GM19372 (cell line): ENCODE measurements around the gene HELZ.
"Not testable (repeated sequence)": the region's sequence is repeated elsewhere in the genome, so short reads cannot be mapped to it uniquely, and the experiment has no call there.

Source experiments
- ATAC-seq: cut with Tn5 transposase; IDR thresholded peaks from one replicate; pipeline ENCODE4 v1.9.1; 2021; ENCODE audit warnings: mild to moderate bottlenecking, low read depth, moderate library complexity; ENCODE audit not compliant: unreplicated experiment

Gene HELZ

GRCh38 chr17:67125417-67125816, 119.6 kb downstream of the HELZ start:
- ATAC-seq = no peak

DNA sequence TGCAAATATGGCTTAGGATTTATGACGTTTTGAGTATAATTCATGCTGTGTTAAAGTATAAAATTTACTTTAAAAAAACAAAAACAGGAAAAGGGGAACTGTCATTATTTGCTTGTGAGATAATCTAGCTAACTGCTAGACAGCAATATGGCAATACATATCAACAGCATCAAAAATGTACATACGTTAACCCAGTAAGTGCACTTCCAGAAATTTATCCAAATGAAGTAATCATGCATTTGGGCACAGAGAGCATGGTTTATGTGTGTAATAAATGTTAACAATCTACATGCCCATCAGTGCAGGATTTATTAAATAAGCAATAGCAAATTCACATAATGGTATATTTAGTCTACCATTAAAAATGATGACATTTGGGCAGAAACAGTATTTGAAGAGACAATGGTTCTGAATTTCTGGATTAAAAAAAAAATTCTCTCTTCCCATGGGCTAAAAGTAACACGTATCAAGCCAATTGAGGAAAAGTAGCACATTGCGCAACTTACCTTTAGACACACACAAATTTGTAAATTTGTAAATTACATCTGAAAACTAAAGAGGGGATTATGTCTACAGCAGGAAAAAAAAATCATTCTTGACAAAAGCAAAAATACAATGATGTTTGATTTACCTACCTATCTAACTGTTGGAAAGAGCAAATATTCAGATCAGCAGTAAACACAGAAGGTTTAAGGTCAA, 120.4 kb downstream of the HELZ start:
- ATAC-seq = no peak

- no peak for ATAC-seq
These were observed 121.3 kb downstream of the HELZ start for GRCh38 chr17:67123699-67124098.

DNA sequence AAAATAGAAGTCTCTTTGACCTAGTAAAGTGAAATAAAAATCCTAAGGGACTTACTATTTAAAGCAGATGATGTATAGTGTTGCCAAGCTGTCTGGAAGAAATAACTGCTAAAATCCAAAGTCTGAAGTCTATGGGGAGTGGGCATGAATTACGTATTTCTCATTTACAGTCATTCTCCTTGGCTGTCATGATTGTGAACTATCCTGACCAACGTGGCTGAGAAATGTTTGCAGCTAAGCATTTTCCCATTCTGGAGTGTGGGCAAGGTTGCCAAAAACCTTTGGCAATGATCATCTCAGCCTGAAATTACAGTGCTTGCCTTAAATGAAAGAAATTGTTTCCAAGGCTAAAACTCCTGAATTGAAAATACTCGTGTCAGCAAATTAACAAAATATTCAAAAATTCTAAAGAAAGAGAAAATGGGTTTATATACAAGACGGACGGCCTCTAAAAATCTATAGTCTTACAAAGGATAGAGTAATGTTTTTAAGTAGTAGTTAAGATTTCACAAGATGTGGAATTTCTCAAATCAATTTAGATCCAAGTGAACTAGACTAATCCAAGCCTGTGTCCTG, 123.6 kb downstream of the HELZ start:
- ATAC-seq = no peak

- no peak for ATAC-seq
These were observed 125.9 kb downstream of the HELZ start for GRCh38 chr17:67119102-67119501.

GRCh38 chr17:67116045-67116575, 128.9 kb downstream of the HELZ start:
- no peak for ATAC-seq

GRCh38 chr17:67115401-67115800, 129.6 kb downstream of the HELZ start:
- ATAC-seq = no peak

DNA sequence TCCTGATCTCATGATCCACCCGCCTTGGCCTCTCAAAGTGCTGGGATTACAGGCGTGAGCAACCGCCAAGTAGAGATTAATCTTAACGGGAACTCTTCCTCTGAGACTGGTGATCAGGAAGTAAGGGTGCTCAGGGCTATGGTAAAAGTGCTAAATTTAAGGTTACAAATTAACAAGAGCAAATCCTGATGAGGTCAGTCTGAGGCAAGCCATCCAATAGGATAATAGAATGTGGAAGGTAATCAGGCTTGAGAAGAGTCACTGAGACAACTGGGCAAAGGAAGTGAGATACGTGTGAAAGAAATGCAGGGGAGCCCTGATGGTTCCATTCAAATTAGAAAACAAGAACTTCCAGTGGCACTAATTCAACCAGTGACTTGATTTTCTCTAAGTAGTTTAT, 131.5 kb downstream of the HELZ start:
- no peak for ATAC-seq

- ATAC-seq = no peak
These were observed 133.2 kb downstream of the HELZ start for GRCh38 chr17:67111808-67112207.

DNA sequence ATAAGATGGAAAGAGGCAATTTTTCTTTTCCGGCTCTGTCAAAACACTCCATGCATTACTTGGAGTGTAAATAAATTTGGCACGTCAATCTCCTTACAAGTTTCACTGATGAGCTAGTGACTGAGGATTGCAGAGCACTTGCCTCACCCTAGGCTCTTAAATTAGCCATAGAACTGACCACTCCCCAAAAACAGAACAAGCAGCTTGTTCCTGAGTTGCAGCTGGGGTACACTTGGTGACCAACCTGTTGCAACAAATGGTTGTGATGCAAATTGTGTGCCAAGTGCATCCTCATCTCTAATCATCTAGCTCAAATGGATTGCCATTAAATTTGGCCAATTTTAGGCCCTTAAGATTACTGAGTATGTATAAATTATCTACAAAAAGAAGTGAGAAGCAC, 133.7 kb downstream of the HELZ start:
- no peak for ATAC-seq

DNA sequence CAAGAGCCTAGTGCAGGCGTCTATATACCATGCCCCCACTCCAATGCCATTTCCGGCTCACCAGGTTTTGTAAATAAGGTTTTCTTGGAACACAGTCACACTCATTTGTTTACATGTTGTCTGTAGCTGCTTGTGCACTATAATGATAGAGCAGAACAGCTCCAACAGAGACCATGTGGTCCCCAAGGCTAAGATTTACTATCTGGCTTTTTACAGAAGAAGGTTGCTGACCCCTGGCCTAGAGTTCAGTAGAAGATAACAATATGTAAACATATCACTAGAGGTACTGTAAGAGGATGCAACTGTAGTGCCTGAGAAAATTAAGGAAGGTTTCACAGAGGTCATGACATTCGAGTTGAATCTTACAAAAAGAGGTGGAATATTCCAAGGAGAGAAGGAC, 134.4 kb downstream of the HELZ start:
- ATAC-seq = no peak

GRCh38 chr17:67109111-67109510, 135.9 kb downstream of the HELZ start:
- no peak for ATAC-seq

- no peak for ATAC-seq
These were observed 136.9 kb downstream of the HELZ start for GRCh38 chr17:67107811-67108775.

DNA sequence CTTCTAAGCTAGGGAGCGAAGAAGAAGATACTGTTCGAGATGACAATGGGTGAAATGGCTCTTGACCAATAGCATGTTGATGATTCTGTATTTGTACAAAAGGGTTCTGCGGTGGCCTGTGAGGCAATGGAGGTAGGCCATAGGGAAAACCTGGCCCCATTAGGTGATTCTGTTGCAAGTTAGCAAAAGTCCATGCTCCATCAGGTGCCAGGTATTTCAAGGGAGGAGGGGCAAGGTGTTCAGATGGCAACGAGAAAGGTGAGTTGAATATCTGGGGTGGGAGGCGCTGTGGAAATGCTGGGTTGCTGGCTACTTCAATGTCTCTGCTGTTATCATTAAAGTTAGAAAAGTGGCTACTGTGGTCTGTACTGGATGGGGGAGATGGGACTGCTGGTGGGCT, 137.8 kb downstream of the HELZ start:
- ATAC-seq = no peak

DNA sequence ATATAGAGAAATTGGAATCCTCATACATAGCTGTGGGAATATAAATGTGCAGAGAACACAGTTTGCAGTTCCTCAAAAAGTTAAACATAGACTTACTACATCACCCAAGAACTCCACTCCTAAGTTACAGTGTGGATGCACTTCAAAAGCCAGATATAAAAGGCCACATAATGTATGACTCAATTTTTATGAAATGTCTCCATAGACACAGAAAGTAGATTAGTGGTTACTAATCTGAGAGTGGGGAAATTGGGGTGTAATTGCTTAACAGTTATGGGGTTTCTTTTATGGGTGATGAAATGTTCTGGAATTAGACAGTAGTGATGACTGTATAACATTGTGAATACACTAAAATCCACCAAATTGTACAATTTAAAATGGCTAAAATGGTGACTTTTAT, 139.8 kb downstream of the HELZ start:
- ATAC-seq = no peak

GRCh38 chr17:67104641-67105040, 140.4 kb downstream of the HELZ start:
- not testable (repeated sequence) for ATAC-seq

- no peak for ATAC-seq
These were observed 147.0 kb downstream of the HELZ start for GRCh38 chr17:67098006-67098405.

- no peak for ATAC-seq
These were observed 148.4 kb downstream of the HELZ start for GRCh38 chr17:67096609-67097008.

DNA sequence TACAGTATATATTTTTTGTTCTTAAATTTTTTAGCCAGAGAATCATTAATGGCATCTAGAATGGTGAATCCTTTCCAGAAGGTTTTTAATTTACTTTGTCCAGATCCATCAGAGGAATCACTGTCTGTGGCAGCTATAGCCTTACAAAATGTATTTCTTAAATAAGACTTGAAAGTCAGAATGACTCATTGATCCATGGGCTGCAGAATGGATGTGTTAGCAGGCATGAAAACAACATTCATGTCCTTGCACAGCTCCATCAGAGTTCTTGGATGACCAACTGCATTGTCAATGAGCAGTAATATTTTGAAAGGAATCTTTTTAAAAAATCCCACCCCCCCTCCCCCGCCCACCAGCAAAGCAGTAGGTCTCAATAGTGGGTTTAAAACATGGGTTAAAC, 149.2 kb downstream of the HELZ start:
- ATAC-seq = no peak

GRCh38 chr17:67095291-67095690, 149.7 kb downstream of the HELZ start:
- ATAC-seq = not testable (repeated sequence)

DNA sequence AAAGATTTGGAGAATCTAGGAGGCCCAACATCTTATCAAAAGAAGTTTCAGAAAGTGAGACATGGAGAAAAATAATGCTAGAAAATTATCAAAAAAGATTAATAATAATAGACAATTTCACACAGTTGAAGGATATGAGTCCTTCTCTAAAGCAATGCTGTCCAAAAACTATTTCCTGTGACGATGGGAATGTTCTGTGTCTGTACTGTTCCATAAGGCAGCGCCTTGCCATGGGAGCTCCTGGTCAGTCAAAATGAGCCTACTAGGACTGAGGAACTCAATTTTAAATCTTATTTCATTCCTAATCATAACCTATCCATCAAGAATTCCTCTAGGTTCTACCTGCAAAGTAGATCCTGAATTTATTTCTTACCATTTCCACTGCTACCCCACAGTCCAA, 151.6 kb downstream of the HELZ start:
- no peak for ATAC-seq
